Measurements from ENCODE around the gene AWAT2.

Gene AWAT2, protein sequence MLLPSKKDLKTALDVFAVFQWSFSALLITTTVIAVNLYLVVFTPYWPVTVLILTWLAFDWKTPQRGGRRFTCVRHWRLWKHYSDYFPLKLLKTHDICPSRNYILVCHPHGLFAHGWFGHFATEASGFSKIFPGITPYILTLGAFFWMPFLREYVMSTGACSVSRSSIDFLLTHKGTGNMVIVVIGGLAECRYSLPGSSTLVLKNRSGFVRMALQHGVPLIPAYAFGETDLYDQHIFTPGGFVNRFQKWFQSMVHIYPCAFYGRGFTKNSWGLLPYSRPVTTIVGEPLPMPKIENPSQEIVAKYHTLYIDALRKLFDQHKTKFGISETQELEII

DNA sequence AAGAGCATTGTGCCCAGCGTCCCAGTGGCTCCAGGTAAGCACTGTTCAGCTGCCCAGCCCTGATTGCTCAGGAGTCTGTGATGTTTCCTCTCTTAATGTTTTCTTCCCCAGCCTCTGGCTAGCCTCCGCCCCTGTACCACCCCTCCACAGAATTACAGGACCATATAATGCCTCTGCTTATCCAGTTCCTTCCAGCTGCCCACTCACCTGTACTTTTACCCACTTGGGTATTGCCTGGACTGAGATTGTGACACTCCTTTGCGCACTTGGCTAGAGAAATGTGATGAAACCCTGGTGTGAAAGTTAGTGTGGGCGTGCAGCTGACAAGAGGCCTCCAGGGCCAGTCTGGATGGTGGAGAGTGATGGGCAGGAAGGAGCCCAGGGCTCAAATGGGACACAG, at the start of gene AWAT2:
Gene AWAT2, minus strand, starts transcription at position 14 of the 400 bp plus-strand sequence. Its CDS starts 6 bp downstream, at position 8.
- Mint-ChIP-seq H3K4me1 (no peaks in the 10 kb centered on the region), H3K36me3 (ENCODE audit: insufficient read depth) (no peaks in the 10 kb centered on the region), H3K4me3 (no peak within 1 kb of the TSS), H3K27me3 (peaks cover 26% of the 10 kb centered on the region), H3K9me3 (no peaks in the 10 kb centered on the region), H3K27ac (ENCODE audit: low read depth) (no peak within 1 kb of the TSS)
- no peak for DNase-seq (ENCODE audit: low spot score in 2 of 2)
- ATAC-seq (replicated peaks; ENCODE audit: extremely low read depth, poor library complexity, severe bottlenecking), result no peak

DNA sequence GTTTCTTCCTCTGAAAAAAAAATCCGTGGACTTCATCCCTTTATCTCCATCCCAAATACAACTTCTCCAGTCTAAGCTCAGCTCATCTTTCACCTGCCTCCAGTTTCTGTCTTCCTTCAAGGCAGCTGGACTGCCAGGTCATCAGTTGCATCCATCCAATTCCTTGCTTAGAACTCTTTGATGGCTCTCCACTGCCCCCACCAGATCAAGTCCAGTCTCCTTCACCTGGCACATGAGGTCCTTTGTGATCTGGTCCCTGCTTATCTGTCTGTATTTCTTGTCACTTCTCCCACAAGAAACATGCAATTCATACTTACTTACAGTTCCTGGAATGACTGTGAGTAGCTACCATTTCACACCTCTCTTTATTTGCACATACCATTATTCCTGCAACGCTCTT, 46.3 kb upstream of the AWAT2 start:
- Mint-ChIP-seq H3K9me3 (no peaks in the 10 kb centered on the region), H3K27ac (ENCODE audit: low read depth) (no peak overlapping the region), H3K4me3 (no peak overlapping the region), H3K4me1 (no peaks in the 10 kb centered on the region), H3K36me3 (ENCODE audit: insufficient read depth) (peaks cover 2% of the 10 kb centered on the region), H3K27me3 (peaks cover 11% of the 10 kb centered on the region)
- DNase-seq (ENCODE audit: low spot score in 2 of 2), result no peak
- no peak for ATAC-seq (replicated peaks; ENCODE audit: extremely low read depth, poor library complexity, severe bottlenecking)

DNA sequence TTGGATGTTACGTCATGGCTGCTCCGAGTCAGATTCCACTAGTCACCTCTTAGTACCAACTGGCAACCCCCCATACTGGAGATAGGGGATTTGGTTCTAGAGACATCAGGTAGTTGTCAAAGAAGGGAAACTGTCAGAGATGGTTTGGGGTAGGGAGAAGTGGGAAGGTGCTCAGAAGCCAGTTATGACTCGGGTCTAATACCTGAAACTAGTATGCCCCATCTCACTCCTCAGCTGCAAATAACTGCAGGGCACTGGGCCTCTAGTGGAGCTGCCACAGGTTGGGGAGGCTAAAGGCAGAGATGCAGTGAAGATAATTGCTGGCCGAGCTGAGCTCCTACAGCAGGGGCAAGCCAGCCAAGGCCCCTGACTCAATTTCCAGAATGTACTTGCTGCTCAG, 42.5 kb upstream of the AWAT2 start:
- Mint-ChIP-seq H3K27ac (ENCODE audit: low read depth) (no peak overlapping the region), H3K9me3 (no peaks in the 10 kb centered on the region), H3K36me3 (ENCODE audit: insufficient read depth) (peaks cover 2% of the 10 kb centered on the region), H3K27me3 (peaks cover under 1% of the 10 kb centered on the region), H3K4me3 (no peak overlapping the region), H3K4me1 (no peaks in the 10 kb centered on the region)
- DNase-seq (ENCODE audit: low spot score in 2 of 2) (no peak), ATAC-seq (replicated peaks; ENCODE audit: extremely low read depth, poor library complexity, severe bottlenecking) (no peak)

DNA sequence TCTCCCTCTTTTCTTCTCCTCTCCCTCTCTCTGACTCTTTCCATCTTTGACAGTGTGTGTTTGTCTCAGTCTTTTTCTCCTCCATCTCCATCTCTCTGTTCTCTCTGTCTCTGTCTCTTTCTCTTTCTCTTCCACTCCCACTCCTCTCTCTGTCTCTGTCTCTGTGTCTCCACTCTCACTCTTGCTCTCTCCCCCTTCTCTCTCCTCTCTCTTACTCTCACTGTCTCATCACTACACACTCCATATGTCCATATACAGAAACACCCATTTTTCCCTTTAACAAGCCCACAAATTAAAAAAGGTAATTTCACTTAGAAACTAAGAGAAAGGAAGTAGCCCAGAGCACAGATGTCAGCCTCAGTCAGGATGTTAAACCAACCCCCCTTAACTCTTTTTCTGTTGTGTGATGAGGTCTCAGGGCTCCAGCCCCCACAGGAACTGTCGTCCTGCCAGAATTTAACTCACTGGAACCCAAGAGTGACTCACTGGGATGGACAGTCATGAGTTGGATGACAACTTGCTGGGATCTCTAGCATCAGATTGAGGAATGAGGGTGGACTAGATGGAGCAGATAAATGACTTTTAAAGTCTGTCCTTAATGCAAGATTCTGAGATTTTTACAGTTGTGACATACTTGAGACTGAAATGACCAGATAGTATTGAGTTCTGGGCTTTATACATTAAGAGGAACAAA, 40.0 kb upstream of the AWAT2 start:
- no peaks in the 10 kb centered on the region for H3K9me3 Mint-ChIP-seq
- no peaks in the 10 kb centered on the region for H3K36me3 Mint-ChIP-seq (ENCODE audit: insufficient read depth)
- H3K27ac Mint-ChIP-seq (ENCODE audit: low read depth), result no peak overlapping the region

DNA sequence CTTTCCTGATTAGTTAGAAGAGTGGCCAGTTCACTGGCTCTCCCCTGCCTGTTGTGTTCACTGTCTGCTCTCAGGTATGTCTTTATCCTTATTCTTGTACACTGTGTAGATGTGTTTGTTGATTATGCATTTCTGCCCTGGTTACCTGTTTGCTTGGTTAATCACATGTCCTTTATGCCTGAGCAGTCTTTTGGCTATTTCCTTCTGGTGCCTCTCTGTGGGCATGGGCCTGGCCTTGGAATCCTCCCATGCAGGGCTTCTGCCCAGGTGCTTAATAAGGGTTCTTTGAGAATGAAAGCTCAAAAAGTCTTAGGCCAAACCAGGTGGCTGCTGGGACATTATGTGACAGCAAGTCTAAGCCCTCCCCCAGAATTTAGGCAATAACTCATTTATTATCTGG, 39.0 kb upstream of the AWAT2 start:
- Mint-ChIP-seq H3K9me3 (no peaks in the 10 kb centered on the region), H3K27me3 (no peaks in the 10 kb centered on the region), H3K36me3 (ENCODE audit: insufficient read depth) (no peaks in the 10 kb centered on the region), H3K27ac (ENCODE audit: low read depth) (no peak overlapping the region), H3K4me1 (no peaks in the 10 kb centered on the region), H3K4me3 (no peak overlapping the region)
- DNase-seq (ENCODE audit: low spot score in 2 of 2) (no peak), ATAC-seq (replicated peaks; ENCODE audit: extremely low read depth, poor library complexity, severe bottlenecking) (no peak)

More for the DNA sequence above, 40.0 kb upstream of the AWAT2 start:
- ATAC-seq (replicated peaks; ENCODE audit: extremely low read depth, poor library complexity, severe bottlenecking), result no peak
- no peaks in the 10 kb centered on the region for H3K4me1 Mint-ChIP-seq
- no peaks in the 10 kb centered on the region for H3K27me3 Mint-ChIP-seq
- DNase-seq (ENCODE audit: low spot score in 2 of 2), result no peak
- no peak overlapping the region for H3K4me3 Mint-ChIP-seq

DNA sequence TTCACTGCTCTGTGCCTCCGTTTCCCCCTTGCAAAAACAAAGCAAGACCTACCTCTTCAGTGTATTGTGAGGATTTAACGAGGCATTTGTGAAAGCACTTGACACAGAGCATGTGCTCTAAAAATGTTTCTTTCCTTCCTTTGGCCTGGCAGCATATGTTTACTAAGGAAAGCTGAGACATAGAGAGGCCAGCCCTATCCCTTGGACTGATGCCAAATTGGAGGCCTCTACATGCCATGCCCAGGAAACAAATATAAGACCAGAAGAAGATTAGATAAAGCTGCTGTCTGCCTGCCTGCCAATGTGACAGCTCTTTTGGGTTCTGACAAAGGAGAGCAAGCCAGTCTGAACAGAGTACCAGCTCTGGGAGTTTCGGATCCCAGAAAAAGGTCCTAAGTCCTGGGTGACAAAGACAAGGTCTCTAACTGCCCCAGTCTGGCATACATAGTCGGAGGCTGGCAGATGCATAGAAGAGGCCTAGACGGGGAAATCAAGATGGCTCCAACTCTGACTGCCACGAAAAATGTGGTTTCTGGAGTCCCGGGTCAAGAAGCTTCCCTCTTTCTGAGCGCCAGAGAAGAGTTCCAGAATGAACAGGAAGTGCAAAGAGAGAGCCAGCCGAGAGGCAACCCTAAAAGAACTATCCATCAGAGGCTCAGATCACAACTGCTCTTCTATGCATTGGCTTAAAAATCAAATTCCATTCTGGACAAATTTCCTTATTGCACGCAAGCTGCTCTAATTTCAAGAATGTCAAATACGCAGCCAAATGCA, 38.3 kb upstream of the AWAT2 start:
- no peaks in the 10 kb centered on the region for H3K36me3 Mint-ChIP-seq (ENCODE audit: insufficient read depth)
- H3K27ac Mint-ChIP-seq (ENCODE audit: low read depth), result no peak overlapping the region

DNA sequence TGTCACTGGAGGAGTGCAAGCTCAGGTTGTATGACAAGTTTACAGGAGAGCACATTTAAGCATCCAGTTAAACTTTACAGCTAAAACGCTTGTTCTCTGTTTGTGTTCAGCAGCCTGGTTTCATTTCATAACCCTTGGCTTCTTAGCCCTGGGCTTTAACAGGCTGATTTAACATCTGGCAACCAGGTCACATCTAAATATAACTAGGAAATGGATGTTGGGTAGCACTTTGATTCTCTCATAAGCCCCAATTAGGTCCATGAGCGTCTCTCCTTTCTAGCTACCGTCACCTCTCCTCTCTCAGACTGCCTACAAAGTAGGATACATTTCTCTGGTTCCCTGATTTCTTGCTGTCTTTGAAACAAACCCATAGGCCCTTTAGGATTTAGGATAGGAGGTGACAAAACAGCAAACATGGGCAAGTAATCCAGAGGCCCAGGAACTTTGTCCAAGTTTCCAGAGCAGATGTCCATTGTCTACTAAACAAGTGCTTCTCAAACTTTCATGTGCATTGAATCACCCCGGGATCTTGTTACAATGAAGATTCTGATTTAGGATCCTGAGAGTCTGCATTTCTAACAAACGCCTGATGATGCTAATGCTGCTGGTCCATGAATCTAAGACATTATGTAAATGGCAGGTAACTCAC, 35.0 kb upstream of the AWAT2 start:
- H3K36me3 Mint-ChIP-seq (ENCODE audit: insufficient read depth), result no peaks in the 10 kb centered on the region
- no peak for ATAC-seq (replicated peaks; ENCODE audit: extremely low read depth, poor library complexity, severe bottlenecking)
- no peaks in the 10 kb centered on the region for H3K4me1 Mint-ChIP-seq
- H3K27ac Mint-ChIP-seq (ENCODE audit: low read depth), result no peak overlapping the region
- no peak overlapping the region for H3K4me3 Mint-ChIP-seq
- H3K27me3 Mint-ChIP-seq, result no peaks in the 10 kb centered on the region
- DNase-seq (ENCODE audit: low spot score in 2 of 2), result no peak
- H3K9me3 Mint-ChIP-seq, result no peaks in the 10 kb centered on the region

More for the DNA sequence above, 38.3 kb upstream of the AWAT2 start:
- no peaks in the 10 kb centered on the region for H3K27me3 Mint-ChIP-seq
- H3K9me3 Mint-ChIP-seq, result no peaks in the 10 kb centered on the region
- ATAC-seq (replicated peaks; ENCODE audit: extremely low read depth, poor library complexity, severe bottlenecking), result no peak
- H3K4me3 Mint-ChIP-seq, result no peak overlapping the region
- no peaks in the 10 kb centered on the region for H3K4me1 Mint-ChIP-seq
- no peak for DNase-seq (ENCODE audit: low spot score in 2 of 2)

DNA sequence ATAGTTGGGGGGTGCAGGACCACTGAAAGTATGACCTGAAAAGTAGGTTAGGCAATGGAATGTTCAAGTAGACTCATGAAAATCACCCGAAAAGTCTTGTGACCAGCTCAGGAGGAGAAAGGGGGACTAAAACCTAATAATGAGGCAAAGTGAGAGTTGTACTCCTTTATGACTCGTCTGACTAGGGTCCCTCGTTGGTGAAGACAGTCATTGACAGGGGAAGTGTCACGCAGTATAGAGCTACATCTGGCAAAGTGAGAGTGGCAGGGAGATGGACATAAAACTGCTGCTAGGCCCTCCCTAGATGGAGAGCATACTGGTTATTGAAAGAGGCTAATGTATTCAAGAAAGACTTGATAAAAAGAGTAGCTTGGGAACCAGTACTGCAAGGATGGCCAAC, 33.0 kb upstream of the AWAT2 start:
- no peak overlapping the region for H3K27ac Mint-ChIP-seq (ENCODE audit: low read depth)

DNA sequence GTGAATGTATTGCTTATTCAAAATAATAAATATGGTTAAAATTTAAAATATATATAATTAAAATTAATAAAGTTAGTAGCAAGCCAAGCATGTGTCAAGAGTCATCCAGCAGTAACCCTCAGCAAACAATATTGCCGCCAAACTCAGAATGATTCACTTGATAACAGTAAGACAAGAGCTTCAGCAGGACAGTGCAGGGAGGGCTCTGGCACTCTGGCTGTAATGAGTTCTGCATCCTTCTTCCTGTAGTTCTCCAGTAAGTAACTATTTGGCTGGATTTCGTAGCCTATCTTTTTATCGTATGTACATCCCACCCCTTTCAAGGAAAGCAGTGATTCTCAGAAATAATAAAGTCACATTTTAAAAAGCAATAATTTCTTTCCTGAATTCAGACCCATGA, 30.1 kb upstream of the AWAT2 start:
- Mint-ChIP-seq H3K4me1 (no peaks in the 10 kb centered on the region), H3K4me3 (no peak overlapping the region), H3K9me3 (no peaks in the 10 kb centered on the region), H3K27ac (ENCODE audit: low read depth) (no peak overlapping the region), H3K36me3 (ENCODE audit: insufficient read depth) (no peaks in the 10 kb centered on the region), H3K27me3 (no peaks in the 10 kb centered on the region)
- ATAC-seq (replicated peaks; ENCODE audit: extremely low read depth, poor library complexity, severe bottlenecking) (no peak), DNase-seq (ENCODE audit: low spot score in 2 of 2) (no peak)

More for the DNA sequence above, 33.0 kb upstream of the AWAT2 start:
- ATAC-seq (replicated peaks; ENCODE audit: extremely low read depth, poor library complexity, severe bottlenecking) (no peak), DNase-seq (ENCODE audit: low spot score in 2 of 2) (no peak)
- Mint-ChIP-seq H3K9me3 (no peaks in the 10 kb centered on the region), H3K27me3 (no peaks in the 10 kb centered on the region), H3K4me1 (no peaks in the 10 kb centered on the region), H3K4me3 (no peak overlapping the region), H3K36me3 (ENCODE audit: insufficient read depth) (no peaks in the 10 kb centered on the region)

DNA sequence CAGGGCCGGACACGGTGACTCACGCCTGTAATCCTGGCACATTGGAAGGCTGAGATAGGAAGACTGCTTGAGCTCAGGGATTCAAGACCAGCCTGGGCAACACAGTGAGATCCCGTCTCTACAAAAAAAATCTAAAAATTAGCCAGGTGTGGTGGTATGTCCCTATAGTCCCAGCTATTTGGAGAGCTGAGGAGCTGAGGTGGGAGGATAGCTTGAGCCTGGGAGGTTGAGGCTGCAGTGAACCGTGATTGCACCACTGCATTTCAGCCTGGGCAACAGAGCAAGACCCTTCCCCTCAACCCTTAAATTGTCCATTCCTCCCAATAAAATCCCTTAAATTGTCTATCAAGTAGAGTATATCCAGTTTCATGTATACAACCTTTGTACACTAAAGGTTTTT, 29.6 kb upstream of the AWAT2 start:
- Mint-ChIP-seq H3K27ac (ENCODE audit: low read depth) (no peak overlapping the region), H3K36me3 (ENCODE audit: insufficient read depth) (no peaks in the 10 kb centered on the region), H3K27me3 (no peaks in the 10 kb centered on the region), H3K9me3 (no peaks in the 10 kb centered on the region), H3K4me1 (no peaks in the 10 kb centered on the region), H3K4me3 (no peak overlapping the region)
- ATAC-seq (replicated peaks; ENCODE audit: extremely low read depth, poor library complexity, severe bottlenecking) (no peak), DNase-seq (ENCODE audit: low spot score in 2 of 2) (no peak)

DNA sequence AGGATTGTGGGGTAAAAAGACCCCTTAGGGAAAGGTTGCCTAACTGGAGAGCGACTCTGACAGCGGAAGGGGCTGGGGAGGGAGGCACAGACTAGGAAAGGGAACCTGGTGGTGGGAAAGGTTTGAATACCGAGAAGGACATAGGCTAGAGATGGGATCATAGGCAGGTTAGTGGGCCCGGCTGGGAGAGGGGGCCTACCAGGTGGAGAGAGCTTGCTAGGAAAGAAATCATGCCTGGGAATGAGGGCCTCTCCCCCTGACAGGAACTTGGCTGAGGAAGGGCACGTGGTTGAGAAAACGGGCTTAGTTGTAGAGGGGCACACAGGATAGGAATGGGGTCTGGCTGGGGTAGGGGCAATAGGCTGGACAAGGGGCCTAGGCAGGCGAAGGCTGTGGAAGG, 16.9 kb upstream of the AWAT2 start:
- DNase-seq (ENCODE audit: low spot score in 2 of 2), result no peak
- Mint-ChIP-seq H3K9me3 (no peaks in the 10 kb centered on the region), H3K36me3 (ENCODE audit: insufficient read depth) (no peaks in the 10 kb centered on the region), H3K27ac (ENCODE audit: low read depth) (no peak overlapping the region), H3K4me1 (no peaks in the 10 kb centered on the region), H3K27me3 (peaks cover 16% of the 10 kb centered on the region), H3K4me3 (no peak overlapping the region)
- ATAC-seq (replicated peaks; ENCODE audit: extremely low read depth, poor library complexity, severe bottlenecking), result no peak

DNA sequence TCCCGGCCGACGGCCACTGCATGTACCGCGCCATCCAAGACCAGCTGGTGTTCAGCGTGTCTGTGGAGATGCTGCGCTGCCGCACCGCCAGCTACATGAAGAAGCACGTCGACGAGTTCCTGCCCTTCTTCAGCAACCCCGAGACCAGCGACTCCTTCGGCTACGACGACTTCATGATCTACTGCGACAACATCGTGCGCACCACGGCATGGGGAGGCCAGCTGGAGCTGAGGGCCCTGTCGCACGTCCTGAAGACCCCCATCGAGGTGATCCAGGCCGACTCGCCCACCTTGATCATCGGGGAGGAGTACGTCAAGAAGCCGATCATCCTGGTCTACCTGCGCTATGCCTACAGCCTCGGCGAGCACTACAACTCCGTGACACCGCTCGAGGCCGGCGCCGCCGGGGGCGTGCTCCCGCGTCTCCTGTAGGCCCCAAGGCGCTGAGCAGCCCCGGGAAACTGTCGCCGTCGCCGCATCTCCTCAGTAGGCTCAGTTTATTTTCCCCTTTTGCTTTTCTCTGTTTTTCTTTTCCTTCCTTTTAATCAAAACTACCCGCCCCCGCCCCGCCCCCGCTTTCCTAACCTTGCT, 13.3 kb upstream of the AWAT2 start:
- no peaks in the 10 kb centered on the region for H3K9me3 Mint-ChIP-seq
- H3K4me3 Mint-ChIP-seq, result no peak overlapping the region
- no peak overlapping the region for H3K27ac Mint-ChIP-seq (ENCODE audit: low read depth)
- no peaks in the 10 kb centered on the region for H3K36me3 Mint-ChIP-seq (ENCODE audit: insufficient read depth)
- DNase-seq (ENCODE audit: low spot score in 2 of 2), result no peak
- H3K27me3 Mint-ChIP-seq, result peaks cover 16% of the 10 kb centered on the region
- H3K4me1 Mint-ChIP-seq, result no peaks in the 10 kb centered on the region
- ATAC-seq (replicated peaks; ENCODE audit: extremely low read depth, poor library complexity, severe bottlenecking), result no peak

Data from central memory CD8-positive, alpha-beta T cell (primary cell).